NCI-H226 (cell line): ENCODE results near the gene ACOXL.
"Not testable (repeated sequence)": the region's sequence is repeated elsewhere in the genome, so short reads cannot be mapped to it uniquely, and the experiment has no call there.

Experiments used
- DNase-seq: peaks from one replicate; pipeline ENCODE4 v3.0.0-alpha.2; 2015

Gene ACOXL

DNA sequence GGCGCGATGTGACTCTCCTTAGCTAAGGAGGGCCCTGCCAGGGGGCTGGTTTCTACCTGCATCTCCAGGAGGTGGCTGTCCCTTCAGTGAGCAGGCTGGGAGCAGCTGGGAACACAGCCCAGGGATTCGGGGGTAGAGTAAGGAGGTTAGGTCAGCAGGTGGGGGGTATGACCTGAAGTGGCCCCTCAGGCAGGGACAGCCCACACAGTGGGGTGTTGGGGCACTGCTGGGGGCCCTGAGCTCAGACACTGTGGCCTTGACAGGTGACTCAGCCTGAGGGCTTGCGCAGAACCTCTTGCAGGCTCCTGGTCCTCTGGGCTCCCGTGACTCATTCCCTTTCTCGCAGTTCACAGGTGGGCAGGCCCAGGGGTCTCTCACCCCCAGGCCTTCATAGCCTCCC lies 202.6 kb downstream of the ACOXL start:
- no peak for DNase-seq

DNA sequence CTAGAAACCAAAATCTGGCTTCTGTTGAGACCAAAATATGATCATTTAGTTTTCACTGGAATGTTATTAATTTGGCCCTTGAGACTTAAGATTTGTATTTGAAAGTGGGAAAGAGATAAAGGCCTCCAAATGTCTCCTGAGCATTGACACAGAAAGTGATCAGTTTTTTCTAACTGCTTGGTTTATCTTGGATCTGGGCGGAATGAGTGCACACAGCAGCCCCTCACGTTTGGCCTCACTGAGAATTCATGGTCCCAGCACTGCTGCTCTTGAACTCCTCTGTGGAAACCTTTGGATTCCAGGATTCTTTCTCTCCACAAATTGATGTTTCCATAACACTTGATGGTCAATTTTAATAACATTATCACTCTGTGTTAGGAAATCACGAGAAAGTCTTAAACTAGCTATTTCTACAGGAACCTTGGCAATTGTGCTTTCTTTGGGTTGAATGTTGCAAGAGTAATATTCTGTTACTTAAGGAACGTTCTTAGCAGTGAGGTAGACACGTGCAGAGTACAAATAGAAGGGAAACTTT lies 208.1 kb downstream of the ACOXL start:
- no peak for DNase-seq

- no peak for DNase-seq
These were observed 208.9 kb downstream of the ACOXL start for GRCh38 chr2:110941226-110941625.

- no peak for DNase-seq
These were observed 210.8 kb downstream of the ACOXL start for GRCh38 chr2:110943070-110943634.

- DNase-seq = no peak
These were observed 214.5 kb downstream of the ACOXL start for GRCh38 chr2:110946902-110947301.

- no peak for DNase-seq
These were observed 215.8 kb downstream of the ACOXL start for GRCh38 chr2:110948027-110948674.

GRCh38 chr2:110950281-110950680 lies 217.9 kb downstream of the ACOXL start:
- no peak for DNase-seq

DNA sequence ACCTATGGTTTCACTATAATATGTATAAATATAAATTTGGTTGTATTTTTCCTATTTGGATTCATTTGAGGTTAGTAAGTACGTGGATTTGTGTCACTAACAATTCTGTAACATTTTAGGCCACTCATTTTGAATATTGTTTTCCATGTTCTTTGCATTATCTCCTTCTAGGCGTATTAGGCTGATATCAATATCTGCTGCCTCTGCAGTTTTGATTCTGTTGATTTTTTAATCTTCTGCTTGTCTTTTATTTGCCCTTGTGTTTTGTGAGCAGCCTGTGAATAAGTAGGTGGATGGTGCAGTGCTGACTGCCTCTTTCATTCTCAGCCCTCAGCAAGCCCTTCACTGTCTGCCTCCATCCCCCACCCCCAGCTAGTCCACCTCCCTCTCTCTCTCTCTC lies 222.7 kb downstream of the ACOXL start:
- DNase-seq = no peak

GRCh38 chr2:110955556-110955955 lies 223.2 kb downstream of the ACOXL start:
- DNase-seq = no peak

GRCh38 chr2:110957293-110957692 lies 224.9 kb downstream of the ACOXL start:
- DNase-seq = no peak

GRCh38 chr2:110958346-110959119 lies 226.2 kb downstream of the ACOXL start:
- DNase-seq = no peak

DNA sequence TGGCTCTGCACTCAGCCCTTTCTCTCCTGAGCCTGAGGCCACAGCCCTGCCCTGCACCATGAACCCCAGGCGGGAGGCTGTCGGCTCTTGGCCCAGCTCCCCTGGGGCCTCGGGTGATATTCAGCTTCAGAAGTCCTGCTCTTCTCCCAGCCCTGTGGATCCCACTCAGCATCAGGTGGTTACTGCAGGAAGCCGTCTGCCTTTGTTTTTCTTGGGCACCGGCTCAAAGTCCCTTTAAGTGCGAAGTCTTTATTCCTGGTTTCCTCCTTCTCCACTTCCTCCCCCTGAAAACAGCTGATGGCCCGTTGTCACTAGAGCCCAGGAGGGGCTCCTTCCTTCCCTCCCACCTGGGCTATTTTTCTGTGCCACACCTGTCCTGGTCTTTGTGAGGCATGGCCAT lies 226.8 kb downstream of the ACOXL start:
- no peak for DNase-seq

- DNase-seq = no peak
These were observed 227.9 kb downstream of the ACOXL start for GRCh38 chr2:110960281-110960680.

DNA sequence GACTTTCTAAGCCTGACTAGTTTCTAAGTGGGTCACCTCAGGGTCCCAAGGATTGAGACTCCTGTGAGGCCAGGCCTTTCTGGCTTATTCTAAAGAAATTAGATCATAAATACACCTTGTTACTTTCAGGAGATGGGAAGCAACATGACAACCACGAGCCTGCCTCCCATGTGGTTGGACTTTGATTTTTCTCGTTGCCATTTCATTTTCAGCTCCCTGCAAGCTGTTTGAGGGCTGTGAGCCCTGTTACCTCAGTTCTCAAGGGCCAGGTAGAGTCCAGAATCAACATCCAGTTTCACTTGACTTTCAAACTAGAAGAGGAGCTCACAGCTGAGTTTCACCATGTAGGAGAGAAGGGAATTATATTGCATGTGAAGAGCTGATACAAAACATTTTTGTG lies 228.6 kb downstream of the ACOXL start:
- DNase-seq = no peak

DNA sequence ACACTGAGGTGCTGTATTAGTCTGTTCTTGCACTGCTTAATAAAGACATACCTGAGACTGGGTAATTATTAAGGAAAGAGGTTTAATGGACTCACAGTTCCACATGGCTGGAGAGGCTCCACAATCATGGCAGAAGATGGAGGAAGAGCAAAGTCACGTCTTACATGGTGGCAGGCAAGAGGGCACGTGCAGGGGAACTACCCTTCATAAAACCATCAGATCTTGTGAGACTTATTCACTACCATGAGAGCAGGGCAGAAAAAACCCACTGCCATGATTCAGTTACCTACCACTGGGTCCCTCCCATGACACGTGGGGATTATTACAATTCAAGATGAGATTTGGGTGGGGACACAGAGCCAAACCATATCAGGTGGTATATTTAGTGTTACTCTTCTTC lies 229.3 kb downstream of the ACOXL start:
- DNase-seq = not testable (repeated sequence)

DNA sequence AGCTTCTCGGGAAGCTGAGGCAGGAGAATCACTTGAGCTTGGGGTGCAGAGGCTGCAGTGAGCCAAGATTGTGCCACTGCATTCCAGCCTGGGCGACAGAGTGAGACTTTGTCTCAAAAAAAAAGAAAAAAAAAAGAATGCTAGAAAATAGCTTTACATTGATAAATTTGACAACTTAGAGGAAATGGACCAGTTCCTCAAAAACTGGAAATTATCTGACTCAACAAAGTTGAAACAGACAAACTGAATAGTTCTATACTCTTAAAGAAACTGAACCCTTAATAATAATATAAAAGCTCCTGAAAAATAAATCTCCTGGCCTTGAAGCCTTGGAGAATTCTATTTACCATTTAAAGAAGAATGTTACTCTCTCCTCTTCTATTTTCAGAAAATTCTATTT lies 237.3 kb downstream of the ACOXL start:
- DNase-seq = no peak

GRCh38 chr2:110970201-110970600 lies 237.8 kb downstream of the ACOXL start:
- DNase-seq = no peak

GRCh38 chr2:110971811-110972210 lies 239.4 kb downstream of the ACOXL start:
- no peak for DNase-seq

GRCh38 chr2:110973262-110973661 lies 240.9 kb downstream of the ACOXL start:
- no peak for DNase-seq

GRCh38 chr2:110977403-110977802 lies 245.0 kb downstream of the ACOXL start:
- no peak for DNase-seq

DNA sequence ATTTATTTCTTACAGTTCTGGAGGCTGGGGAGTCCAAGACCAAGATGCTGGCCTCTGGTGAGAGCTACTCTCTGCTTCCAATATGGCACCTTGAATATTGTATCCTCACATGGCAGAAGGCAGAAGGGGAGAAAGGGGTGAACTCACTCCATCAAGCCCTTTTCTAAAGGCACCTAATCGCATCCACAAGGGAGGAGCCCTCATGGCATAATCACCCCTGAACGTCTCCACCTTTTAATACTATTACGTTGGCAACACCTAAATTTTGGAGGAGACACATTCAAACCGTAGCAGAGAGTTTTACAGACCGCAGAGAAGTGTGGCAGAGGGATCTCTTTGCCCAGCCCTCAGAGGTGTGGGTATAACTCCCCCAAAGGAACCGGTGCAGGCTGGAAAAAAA lies 245.8 kb downstream of the ACOXL start:
- no peak for DNase-seq

DNA sequence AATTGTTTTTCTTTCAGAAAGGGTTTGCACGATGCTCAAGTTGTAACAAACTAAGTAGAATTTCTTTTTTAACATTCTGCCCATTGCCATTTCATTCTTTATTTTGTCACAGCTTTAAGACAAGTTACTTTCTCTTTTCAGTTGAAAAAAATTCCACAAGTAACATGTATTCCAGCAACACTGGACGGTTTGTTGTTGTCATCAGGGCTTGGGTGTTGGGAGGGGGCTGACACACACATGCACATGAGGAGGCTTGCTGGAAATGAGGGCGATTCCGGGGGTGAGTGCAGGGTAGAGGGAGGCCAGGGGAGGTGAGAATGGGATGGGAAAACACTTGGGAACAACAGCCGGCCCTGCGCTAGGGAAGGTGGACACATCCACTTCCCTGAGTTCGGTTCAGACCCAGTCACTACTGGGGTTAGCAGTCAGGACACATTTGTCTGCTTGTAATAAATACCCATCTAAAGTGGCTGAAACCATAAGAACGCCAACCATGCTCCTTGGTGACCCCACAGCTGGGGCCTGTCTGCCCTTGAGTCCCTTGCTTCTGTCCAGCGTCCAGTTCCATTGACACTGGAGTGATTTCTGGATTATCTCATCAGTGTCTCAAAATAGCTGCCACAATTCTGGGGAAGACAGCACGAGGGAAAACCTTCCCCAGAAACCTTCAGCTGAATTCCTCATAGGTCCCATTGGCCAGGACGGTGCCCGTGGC lies 246.5 kb downstream of the ACOXL start:
- DNase-seq = no peak
